IMR-90 (cell line): ENCODE data around the gene UBASH3B. TPM values are rescaled to one million over a fixed set of nuclear protein-coding genes. Genes with fewer than 3 reads are reported as not detected.
A peak's percentile ranks its signal among the peaks of the same experiment; 100 is the strongest.
"Not testable (repeated sequence)": the region's sequence is repeated elsewhere in the genome, so short reads cannot be mapped to it uniquely, and the experiment has no call there.

ENCODE experiments used
- ATAC-seq: fragments of 200-7000 bp; cut with Tn5 transposase; 2 replicates; pipeline ENCODE4 v1.9.1; 2020; ENCODE audit warnings: low read depth, mild to moderate bottlenecking, moderate library complexity
- Bru-seq: library from RNA; stranded (reverse); fragments of 400-500 nt; gene quantifications from one replicate; lab custom pipeline; 2021; lab: Mats Ljungman, UMichigan
- BruChase-seq, 2 experiments: library from RNA; stranded (reverse); fragments of 400-500 nt; gene quantifications; one replicate each; lab custom pipeline; 2021; lab: Mats Ljungman, UMichigan
- BruUV-seq: library from RNA; stranded (reverse); fragments of 400-500 nt; replicated peaks from 2 replicates; lab custom pipeline; 2021; lab: Mats Ljungman, UMichigan
- CTCF ChIA-PET: fragments of 300-600 bp; formaldehyde crosslinking; extraction: SDS; loops from one replicate; lab custom pipeline; 2021; ENCODE audit warnings: antibody characterized with exemption; lab: Yijun Ruan, JAX
- POLR2A ChIA-PET: fragments of 300-600 bp; sonication (Branson Sonifier 250); formaldehyde crosslinking; loops from one replicate; lab custom pipeline; 2022; ENCODE audit warnings: antibody characterized with exemption; ENCODE audit not compliant: unreplicated experiment; lab: Charles Lee
- DNase-seq: peaks from one replicate; pipeline ENCODE4 v3.0.0; 2013
- H2AFZ ChIP-seq: replicated peaks from 2 replicates; pipeline ENCODE3; 2013; ENCODE audit warnings: low read length, mild to moderate bottlenecking; ENCODE audit not compliant: poor library complexity
- H2AK5ac ChIP-seq: 2 replicates; pipeline ENCODE4 v1.6.1; 2013; ENCODE audit warnings: low read depth, low read length, inconsistent platforms
- H2AK9ac ChIP-seq: replicated peaks from 2 replicates; pipeline ENCODE3; 2013; ENCODE audit warnings: mild to moderate bottlenecking, low read depth, low read length, moderate library complexity; ENCODE audit not compliant: poor library complexity
- H2BK120ac ChIP-seq: 2 replicates; pipeline ENCODE4 v1.6.1; 2013; ENCODE audit warnings: low read depth, low read length, inconsistent platforms
- H2BK15ac ChIP-seq: 3 replicates; pipeline ENCODE4 v1.6.1; 2013; ENCODE audit warnings: low read depth, low read length, inconsistent platforms
- H2BK20ac ChIP-seq: 2 replicates; pipeline ENCODE4 v1.6.1; 2013; ENCODE audit warnings: low read depth, mild to moderate bottlenecking, inconsistent platforms, low read length, moderate library complexity
- H2BK5ac ChIP-seq: 2 replicates; pipeline ENCODE4 v1.6.1; 2013; ENCODE audit warnings: mild to moderate bottlenecking, low read depth, low read length, inconsistent platforms; ENCODE audit not compliant: poor library complexity, severe bottlenecking
- H3K14ac ChIP-seq: replicated peaks from 2 replicates; pipeline ENCODE4 v1.6.1; 2013; ENCODE audit warnings: low read depth, low read length, inconsistent platforms
- H3K18ac ChIP-seq: 2 replicates; pipeline ENCODE4 v1.6.1; 2013; ENCODE audit warnings: low read depth, low read length, control low read depth
- H3K23ac ChIP-seq: 2 replicates; pipeline ENCODE4 v1.6.1; 2013; ENCODE audit warnings: low read depth, low read length, inconsistent platforms
- H3K27ac ChIP-seq: 2 replicates; pipeline ENCODE4 v1.5.1; 2013; ENCODE audit warnings: mild to moderate bottlenecking, control low read depth, low read length; ENCODE audit not compliant: insufficient read depth
- H3K27me3 ChIP-seq: 2 replicates; pipeline ENCODE4 v1.6.1; 2013; ENCODE audit warnings: low read length; ENCODE audit not compliant: control insufficient read depth, insufficient read depth
- H3K36me3 ChIP-seq: 2 replicates; pipeline ENCODE4 v1.6.1; 2013; ENCODE audit warnings: low read length, mixed read lengths; ENCODE audit not compliant: control insufficient read depth, insufficient read depth
- H3K4ac ChIP-seq: 2 replicates; pipeline ENCODE4 v1.6.1; 2013; ENCODE audit warnings: low read depth, low read length, inconsistent platforms
- H3K4me1 ChIP-seq: 2 replicates; pipeline ENCODE4 v1.6.1; 2013; ENCODE audit warnings: low read length, mixed read lengths; ENCODE audit not compliant: control insufficient read depth, insufficient read depth
- H3K4me2 ChIP-seq: 2 replicates; pipeline ENCODE4 v1.6.1; 2013; ENCODE audit warnings: low read depth, mild to moderate bottlenecking, control low read depth, low read length, moderate library complexity
- H3K4me3 ChIP-seq: 2 replicates; pipeline ENCODE4 v1.5.1; 2013; ENCODE audit warnings: low read depth, mild to moderate bottlenecking, control low read depth, low read length, moderate library complexity; ENCODE audit not compliant: insufficient read depth
- H3K56ac ChIP-seq: 2 replicates; pipeline ENCODE4 v1.6.1; 2013; ENCODE audit warnings: low read length, inconsistent platforms; ENCODE audit not compliant: insufficient read depth; ENCODE audit errors: extremely low read depth
- H3K79me1 ChIP-seq, 2 experiments: 2 replicates each; pipeline ENCODE4 v1.6.1; 2013; ENCODE audit warnings: low read length in 2 of 2, inconsistent platforms in 1 of 2, low read depth in 1 of 2
- H3K9ac ChIP-seq: 2 replicates; pipeline ENCODE4 v1.6.1; 2013; ENCODE audit warnings: low read depth, low read length, control low read depth
- H3K9me1 ChIP-seq: 2 replicates; pipeline ENCODE4 v1.6.1; 2013; ENCODE audit warnings: low read length, inconsistent platforms; ENCODE audit not compliant: insufficient read depth
- H3K9me3 ChIP-seq: 2 replicates; pipeline ENCODE4 v1.6.1; 2013; ENCODE audit warnings: low read length; ENCODE audit not compliant: control insufficient read depth, insufficient read depth
- H4K20me1 ChIP-seq: 2 replicates; pipeline ENCODE4 v1.6.1; 2013; ENCODE audit warnings: low read length, inconsistent platforms; ENCODE audit not compliant: insufficient read depth
- H4K5ac ChIP-seq: 2 replicates; pipeline ENCODE4 v1.6.1; 2013; ENCODE audit warnings: mild to moderate bottlenecking, low read depth, low read length, control low read depth
- H4K8ac ChIP-seq, 2 experiments: 2 replicates each; pipeline ENCODE4 v1.6.1; 2013; ENCODE audit warnings: low read depth in 2 of 2, low read length in 2 of 2, control low read depth in 1 of 2, inconsistent platforms in 1 of 2
- H4K91ac ChIP-seq: 2 replicates; pipeline ENCODE4 v1.6.1; 2013; ENCODE audit warnings: low read depth, low read length, inconsistent platforms; ENCODE audit not compliant: insufficient read depth
- MAZ ChIP-seq: IDR thresholded peaks from 2 replicates; pipeline ENCODE4 v1.6.1; 2012; ENCODE audit warnings: low read depth, mild to moderate bottlenecking, low read length, improper control_type of control experiment, moderate library complexity, borderline replicate concordance
- POLR2A ChIP-seq: IDR thresholded peaks from 2 replicates; pipeline ENCODE4 v1.6.1; 2012; ENCODE audit warnings: mild to moderate bottlenecking, low read depth, low read length
- WGBS, 2 experiments: methylation state at CpG; one replicate each; pipeline versions ENCODE4 v1.1.5 to v1.1.7; 2013; ENCODE audit warnings: missing lambda C conversion rate in 2 of 2; ENCODE audit not compliant: insufficient read length in 1 of 2; ENCODE audit errors: extremely low coverage in 2 of 2; 5-methylcytosine and 5-hydroxymethylcytosine counted together
- dilution Hi-C: fragments of 300-500 bp; cut with HindIII; formaldehyde crosslinking; loops from one replicate; pipeline ENCODE4 v1.14.3; 2018; ENCODE audit warnings: low sequenced_read_pairs; ENCODE audit not compliant: unreplicated experiment
- in situ Hi-C: fragments of 300-500 bp; cut with MboI; formaldehyde crosslinking; loops from 3 replicates; pipeline ENCODE4 v1.14.3; 2019; ENCODE audit warnings: low sequenced_read_pairs, inconsistent platforms, mixed read lengths
- intact Hi-C: fragments of 100-400 bp; cut with micrococcal nuclease; formaldehyde crosslinking; loops from 2 replicates; pipeline ENCODE4 v1.10.0; 2022
- long read RNA-seq: library from polyadenylated mRNA; unstranded; transcript quantifications from one replicate; pipeline ENCODE4 v2.0.0, GENCODE V29; 2021; ENCODE audit not compliant: unreplicated experiment
- polyA plus RNA-seq, 3 experiments: library from polyadenylated mRNA; depleted of rRNA; stranded (reverse); fragments of >200 nt; gene quantifications; 2 replicates each; pipeline ENCODE4 v1.2.3, GENCODE V29; 2012; ENCODE audit warnings: low replicate concordance in 1 of 3
- total RNA-seq: library from RNA; depleted of rRNA; stranded (reverse); fragments of >200 nt; gene quantifications from 2 replicates; pipeline ENCODE4 v1.2.3, GENCODE V29; 2012; rRNA removed

Gene UBASH3B, protein sequence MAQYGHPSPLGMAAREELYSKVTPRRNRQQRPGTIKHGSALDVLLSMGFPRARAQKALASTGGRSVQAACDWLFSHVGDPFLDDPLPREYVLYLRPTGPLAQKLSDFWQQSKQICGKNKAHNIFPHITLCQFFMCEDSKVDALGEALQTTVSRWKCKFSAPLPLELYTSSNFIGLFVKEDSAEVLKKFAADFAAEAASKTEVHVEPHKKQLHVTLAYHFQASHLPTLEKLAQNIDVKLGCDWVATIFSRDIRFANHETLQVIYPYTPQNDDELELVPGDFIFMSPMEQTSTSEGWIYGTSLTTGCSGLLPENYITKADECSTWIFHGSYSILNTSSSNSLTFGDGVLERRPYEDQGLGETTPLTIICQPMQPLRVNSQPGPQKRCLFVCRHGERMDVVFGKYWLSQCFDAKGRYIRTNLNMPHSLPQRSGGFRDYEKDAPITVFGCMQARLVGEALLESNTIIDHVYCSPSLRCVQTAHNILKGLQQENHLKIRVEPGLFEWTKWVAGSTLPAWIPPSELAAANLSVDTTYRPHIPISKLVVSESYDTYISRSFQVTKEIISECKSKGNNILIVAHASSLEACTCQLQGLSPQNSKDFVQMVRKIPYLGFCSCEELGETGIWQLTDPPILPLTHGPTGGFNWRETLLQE
- total RNA-seq = 48.0 and 48.6 TPM in 2 replicates
- 27.2 and 28.5 TPM in 2 replicates for polyA plus RNA-seq (2012; rRNA removed)
- polyA plus RNA-seq (2012; cell fraction: cytosol; rRNA removed) = 21.2 and 31.1 TPM in 2 replicates
- polyA plus RNA-seq (2012; cell fraction: nucleus; rRNA removed; ENCODE audit: low replicate concordance) = 23.4 and 27.3 TPM in 2 replicates
- percentile 93 among the genes with signal in this experiment for Bru-seq, nascent RNA
- percentile 92 among the genes with signal in this experiment for BruChase-seq, experiment 1, labeled RNA remaining after a 6-hour chase
- BruChase-seq, experiment 2, labeled RNA remaining after a 2-hour chase = percentile 93 among the genes with signal in this experiment
- long read RNA-seq, full-length matches to known transcripts = 17 of 31 reads
- long read RNA-seq, partial matches to known transcripts = 12 of 31 reads
- long read RNA-seq, other reads (novel, unspliced or antisense) = 2 of 31 reads

DNA sequence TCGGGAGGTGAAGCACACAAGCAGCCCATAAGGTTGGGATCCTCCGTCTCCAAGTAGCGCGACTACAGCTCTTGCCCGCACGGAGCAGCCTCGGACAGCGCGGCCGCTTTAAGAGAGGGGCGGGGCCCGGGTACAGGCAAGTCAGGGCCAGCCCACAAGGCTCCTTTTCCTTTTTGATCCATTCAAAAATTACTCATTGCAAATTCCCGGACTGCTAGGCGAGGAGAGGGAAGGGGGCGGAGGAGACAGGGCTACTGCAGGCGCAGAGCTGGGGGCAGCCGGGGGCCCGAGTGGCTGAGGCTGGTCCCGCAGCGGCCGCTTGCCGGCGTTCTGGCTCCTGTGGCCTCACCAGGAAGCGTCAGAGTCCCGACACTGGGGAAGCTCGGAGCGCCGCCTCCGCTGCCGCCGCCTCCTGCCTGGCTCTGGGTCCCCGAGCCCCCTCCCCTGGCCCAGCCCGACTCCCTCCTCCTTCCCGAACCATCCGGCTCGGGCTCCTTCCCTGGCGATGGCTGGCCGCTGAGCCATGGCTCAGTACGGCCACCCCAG is at the start of gene UBASH3B:
UBASH3B (plus strand) TSS at position 196 of the 546 bp plus-strand sequence; CDS start at position 524, 328 bp downstream.
- peak within 1 kb of the TSS; percentile 92 for H2AK5ac ChIP-seq
- CTCF ChIA-PET = interaction anchor here (0.6 to 3.0 kb wide), 4 partner anchors 68 to 564 kb away, joined by 3 to 9 read pairs (median 4); no protein-coding TSS in a partner anchor
- peak within 1 kb of the TSS; percentile 64 for H2BK20ac ChIP-seq
- dilution Hi-C loops (no loop called here), in situ Hi-C loops (no loop called here), intact Hi-C loops (loop anchor here (1.0 to 5.0 kb wide), 3 partner anchors 53 to 126 kb away; no protein-coding TSS in a partner anchor)
- H3K56ac ChIP-seq = peak within 1 kb of the TSS; percentile 90
- peak within 1 kb of the TSS; percentile 87 for H3K23ac ChIP-seq
- H3K4me2 ChIP-seq = peak within 1 kb of the TSS; percentile 88
- peaks cover 16% of the 10 kb centered on the region for H3K9me1 ChIP-seq
- H3K27ac ChIP-seq = peak within 1 kb of the TSS; percentile 93
- TF ChIP-seq POLR2A (peak; percentile 96), MAZ (no peak)
- peaks cover 12% of the 10 kb centered on the region for H3K4me1 ChIP-seq
- peak within 1 kb of the TSS; percentile 34 for H3K18ac ChIP-seq
- H3K9me3 ChIP-seq = no peaks in the 10 kb centered on the region
- peak within 1 kb of the TSS; percentile 16 to 79; a peak in 3 of 4 replicates for H4K8ac ChIP-seq
- H4K5ac ChIP-seq = peak within 1 kb of the TSS; percentile 18; the same call in 1 of the 2 replicates
- peak within 1 kb of the TSS; percentile 89; the same call in 1 of the 3 replicates for H2BK15ac ChIP-seq
- H2BK5ac ChIP-seq = peak within 1 kb of the TSS; percentile 94
- peak within 1 kb of the TSS; percentile 84 for H3K9ac ChIP-seq
- peak within 1 kb of the TSS; percentile 82 for H2BK120ac ChIP-seq
- H3K4ac ChIP-seq = peak within 1 kb of the TSS; percentile 82
- H3K14ac ChIP-seq = peak within 1 kb of the TSS; percentile 87
- no peaks in the 10 kb centered on the region for H3K27me3 ChIP-seq
- peak within 1 kb of the TSS; percentile 97 for H2AFZ ChIP-seq
- H2AK9ac ChIP-seq = peak within 1 kb of the TSS; percentile 98
- DNase-seq (peak; percentile 89), ATAC-seq (peak; percentile 79)
- H4K20me1 ChIP-seq = peaks cover 20% of the 10 kb centered on the region; the same call in 1 of the 2 replicates
- peak within 1 kb of the TSS; percentile 65 for H4K91ac ChIP-seq
- peaks cover 8 to 40% of the 10 kb centered on the region in 2 experiments for H3K79me1 ChIP-seq
- WGBS, 2 experiments = 0% methylated on average over 6 of the region's 39 CpGs; no CpG with 5 or more reads in 1 of the 2 experiments
- no TSS peak for BruUV-seq
- peak within 1 kb of the TSS; percentile 89 for H3K4me3 ChIP-seq
- no peaks in the 10 kb centered on the region for H3K36me3 ChIP-seq
- POLR2A ChIA-PET = interaction anchor here (0.6 to 1.0 kb wide), 2 partner anchors 36 to 68 kb away, joined by 3 read pairs; no protein-coding TSS in a partner anchor

DNA sequence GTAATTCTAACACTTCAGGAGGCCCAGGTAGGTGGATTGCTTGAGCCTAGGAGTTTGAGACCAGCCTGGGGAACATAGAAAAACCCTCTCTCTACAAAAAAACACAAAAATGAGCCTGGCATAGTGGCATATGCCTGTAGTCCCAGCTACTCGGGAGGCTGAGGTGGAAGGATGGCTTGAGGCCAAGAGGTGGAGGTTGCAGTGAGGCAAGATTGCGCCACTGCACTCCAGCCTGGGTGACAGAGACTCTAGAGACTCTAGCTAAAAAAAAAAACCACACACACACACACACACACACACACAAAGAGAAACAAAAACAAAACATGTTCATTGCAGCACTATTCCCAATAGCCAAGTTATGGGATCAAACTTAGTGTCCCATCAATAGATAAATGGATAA is 48.4 kb upstream of the UBASH3B start:
- H4K91ac ChIP-seq, H3K4me3 ChIP-seq, DNase-seq, intact Hi-C loops, H2AK9ac ChIP-seq, H2BK20ac ChIP-seq, H3K14ac ChIP-seq, dilution Hi-C loops, CTCF ChIA-PET, H2BK5ac ChIP-seq, H2AFZ ChIP-seq, H3K4ac ChIP-seq, H3K23ac ChIP-seq, H2BK15ac ChIP-seq, H3K27ac ChIP-seq, H3K9me1 ChIP-seq, H4K8ac ChIP-seq, H3K36me3 ChIP-seq, H2AK5ac ChIP-seq, H4K5ac ChIP-seq, H2BK120ac ChIP-seq, H3K56ac ChIP-seq, H3K27me3 ChIP-seq, H3K18ac ChIP-seq, H3K4me2 ChIP-seq, BruUV-seq, H3K9ac ChIP-seq, H3K9me3 ChIP-seq, H3K4me1 ChIP-seq, POLR2A ChIA-PET, ATAC-seq, H3K79me1 ChIP-seq, H4K20me1 ChIP-seq: not testable (repeated sequence)
- in situ Hi-C loops = loop anchor here (10.0 kb wide), 1 partner anchor 418 kb away; no protein-coding TSS in a partner anchor
- WGBS, 2 experiments = no CpG with 5 or more reads among the region's 2 CpGs
